ENCODE results near the gene MCU.
A peak's percentile ranks its signal among the peaks of the same experiment; 100 is the strongest.

GRCh38 chr10:72812753-72813430 lies 120.9 kb downstream of the MCU start:
- TF ChIP-seq POLR2A (IDR thresholded peaks at IDR 0.05; ENCODE audit: low read depth, low read length) (no peak), FOS (IDR thresholded peaks at IDR 0.05; ENCODE audit: low read depth, low read length) (peak; percentile 25; the same call in 1 of the 2 replicates), CTCF (conservative IDR thresholded peaks at IDR 0.05; ENCODE audit: low read depth, low read length) (no peak), MXI1 (IDR thresholded peaks at IDR 0.05; ENCODE audit: borderline replicate concordance, low read depth, low read length) (no peak), MAFK (IDR thresholded peaks at IDR 0.05; ENCODE audit: low read depth, low read length) (no peak), RAD21 (IDR thresholded peaks at IDR 0.05; ENCODE audit: low read length) (no peak), ELK1 (IDR thresholded peaks at IDR 0.05; ENCODE audit: borderline replicate concordance, low read depth, low read length) (no peak), USF2 (IDR thresholded peaks at IDR 0.05; ENCODE audit: low read depth, low read length) (no peak)

Measured in IMR-90 (cell line).